HUES48 (cell line): ENCODE results near the gene MAP3K13.
"Not testable (repeated sequence)": the region's sequence is repeated elsewhere in the genome, so short reads cannot be mapped to it uniquely, and the experiment has no call there.

Experiments
- H3K27ac ChIP-seq: one replicate; pipeline ENCODE4 v1.7.0; 2013; ENCODE audit warnings: low read depth, low read length, inconsistent platforms
- H3K27me3 ChIP-seq: 2 replicates; pipeline ENCODE4 v1.6.1; 2013; ENCODE audit warnings: mild to moderate bottlenecking, low read length; ENCODE audit not compliant: control insufficient read depth, insufficient read depth
- H3K36me3 ChIP-seq: 2 replicates; pipeline ENCODE4 v1.6.1; 2013; ENCODE audit warnings: low read length; ENCODE audit not compliant: control insufficient read depth, insufficient read depth
- H3K4me1 ChIP-seq: 2 replicates; pipeline ENCODE4 v1.6.1; 2013; ENCODE audit warnings: mild to moderate bottlenecking, low read length; ENCODE audit not compliant: control insufficient read depth, insufficient read depth
- H3K4me3 ChIP-seq: 2 replicates; pipeline ENCODE4 v1.5.1; 2013; ENCODE audit warnings: mild to moderate bottlenecking, low read depth, low read length
- H3K9ac ChIP-seq: 2 replicates; pipeline ENCODE4 v1.6.1; 2013; ENCODE audit warnings: mild to moderate bottlenecking, low read depth, low read length, moderate library complexity
- H3K9me3 ChIP-seq: 2 replicates; pipeline ENCODE4 v1.6.1; 2013; ENCODE audit warnings: low read length; ENCODE audit not compliant: control insufficient read depth, insufficient read depth

The MAP3K13 gene

GRCh38 chr3:185420762-185421161 lies 57.8 kb downstream of the MAP3K13 start:
- Histone ChIP-seq H3K4me1 (no peaks in the 10 kb centered on the region), H3K9ac (no peak overlapping the region), H3K27ac (no peak overlapping the region), H3K9me3 (no peaks in the 10 kb centered on the region), H3K27me3 (no peaks in the 10 kb centered on the region), H3K36me3 (no peaks in the 10 kb centered on the region), H3K4me3 (no peak overlapping the region)

- no peaks in the 10 kb centered on the region for H3K36me3 ChIP-seq
- H3K27ac ChIP-seq = no peak overlapping the region
- H3K9ac ChIP-seq = no peak overlapping the region
- no peaks in the 10 kb centered on the region for H3K9me3 ChIP-seq
- H3K27me3 ChIP-seq = no peaks in the 10 kb centered on the region
- no peaks in the 10 kb centered on the region for H3K4me1 ChIP-seq
- H3K4me3 ChIP-seq = no peak overlapping the region
Measured at GRCh38 chr3:185421577-185422232, 58.8 kb downstream of the MAP3K13 start.

GRCh38 chr3:185422677-185423076 lies 59.7 kb downstream of the MAP3K13 start:
- H3K27ac ChIP-seq = no peak overlapping the region
- no peaks in the 10 kb centered on the region for H3K27me3 ChIP-seq
- no peak overlapping the region for H3K4me3 ChIP-seq
- H3K9ac ChIP-seq = no peak overlapping the region
- no peaks in the 10 kb centered on the region for H3K36me3 ChIP-seq
- H3K4me1 ChIP-seq = no peaks in the 10 kb centered on the region
- no peaks in the 10 kb centered on the region for H3K9me3 ChIP-seq

- H3K9me3 ChIP-seq = no peaks in the 10 kb centered on the region
- H3K27ac ChIP-seq = no peak overlapping the region
- no peak overlapping the region for H3K9ac ChIP-seq
- H3K4me3 ChIP-seq = no peak overlapping the region
- H3K27me3 ChIP-seq = no peaks in the 10 kb centered on the region
- no peaks in the 10 kb centered on the region for H3K36me3 ChIP-seq
- no peaks in the 10 kb centered on the region for H3K4me1 ChIP-seq
Measured at GRCh38 chr3:185423178-185423577, 60.2 kb downstream of the MAP3K13 start.

GRCh38 chr3:185424435-185424834 lies 61.5 kb downstream of the MAP3K13 start:
- H3K9me3 ChIP-seq = no peaks in the 10 kb centered on the region
- H3K9ac ChIP-seq = no peak overlapping the region
- no peaks in the 10 kb centered on the region for H3K4me1 ChIP-seq

GRCh38 chr3:185430375-185430774 lies 67.4 kb downstream of the MAP3K13 start:
- Histone ChIP-seq H3K9me3 (no peaks in the 10 kb centered on the region), H3K27me3 (no peaks in the 10 kb centered on the region), H3K9ac (no peak overlapping the region), H3K27ac (no peak overlapping the region), H3K4me1 (no peaks in the 10 kb centered on the region), H3K36me3 (no peaks in the 10 kb centered on the region), H3K4me3 (no peak overlapping the region)

More at GRCh38 chr3:185424435-185424834, 61.5 kb downstream of the MAP3K13 start:
- H3K36me3 ChIP-seq = no peaks in the 10 kb centered on the region
- H3K27ac ChIP-seq = no peak overlapping the region
- H3K4me3 ChIP-seq = no peak overlapping the region
- no peaks in the 10 kb centered on the region for H3K27me3 ChIP-seq

GRCh38 chr3:185439745-185440466 lies 77.0 kb downstream of the MAP3K13 start:
- Histone ChIP-seq H3K4me3 (no peak overlapping the region), H3K9me3 (no peaks in the 10 kb centered on the region), H3K36me3 (no peaks in the 10 kb centered on the region), H3K4me1 (no peaks in the 10 kb centered on the region), H3K9ac (no peak overlapping the region), H3K27me3 (no peaks in the 10 kb centered on the region), H3K27ac (no peak overlapping the region)

- Histone ChIP-seq H3K9ac (no peak overlapping the region), H3K9me3 (no peaks in the 10 kb centered on the region), H3K4me1 (no peaks in the 10 kb centered on the region), H3K4me3 (no peak overlapping the region), H3K27ac (no peak overlapping the region), H3K36me3 (no peaks in the 10 kb centered on the region), H3K27me3 (no peaks in the 10 kb centered on the region)
Measured at GRCh38 chr3:185442031-185442430, 79.1 kb downstream of the MAP3K13 start.

- no peaks in the 10 kb centered on the region for H3K4me1 ChIP-seq
- no peaks in the 10 kb centered on the region for H3K36me3 ChIP-seq
- no peak overlapping the region for H3K27ac ChIP-seq
- no peak overlapping the region for H3K4me3 ChIP-seq
- H3K9me3 ChIP-seq = no peaks in the 10 kb centered on the region
- H3K27me3 ChIP-seq = no peaks in the 10 kb centered on the region
- no peak overlapping the region for H3K9ac ChIP-seq
Measured at GRCh38 chr3:185444329-185444728, 81.4 kb downstream of the MAP3K13 start.

- Histone ChIP-seq H3K9ac (no peak overlapping the region), H3K27me3 (no peaks in the 10 kb centered on the region), H3K4me1 (no peaks in the 10 kb centered on the region), H3K9me3 (no peaks in the 10 kb centered on the region), H3K27ac (no peak overlapping the region), H3K36me3 (no peaks in the 10 kb centered on the region), H3K4me3 (no peak overlapping the region)
Measured at GRCh38 chr3:185448107-185448506, 85.2 kb downstream of the MAP3K13 start.

GRCh38 chr3:185451432-185451831 lies 88.5 kb downstream of the MAP3K13 start:
- not testable (repeated sequence) for H3K27me3 ChIP-seq, H3K27ac ChIP-seq, H3K9me3 ChIP-seq, H3K4me1 ChIP-seq, H3K9ac ChIP-seq, H3K36me3 ChIP-seq, H3K4me3 ChIP-seq
